ENCODE results near the gene LARP4B.

- TF ChIP-seq CTCF (IDR thresholded peaks at IDR 0.05), result no peak
- no peak for TF ChIP-seq RXRA (IDR thresholded peaks at IDR 0.05; ENCODE audit: borderline replicate concordance, low read depth)
- no peak for TF ChIP-seq SMC3 (IDR thresholded peaks at IDR 0.05; ENCODE audit: low read depth, low read length)
- no peak for TF ChIP-seq FOXM1 (IDR thresholded peaks at IDR 0.05; ENCODE audit: low read depth)
- TF ChIP-seq EP300 (IDR thresholded peaks at IDR 0.05; ENCODE audit: borderline replicate concordance in 1 of 2, low read depth in 1 of 2, low read length in 1 of 2), result no peak
- no peak for TF ChIP-seq EZH2phosphoT487 (IDR thresholded peaks at IDR 0.05; ENCODE audit: borderline replicate concordance, low read depth)
Measured at GRCh38 chr10:924524-924859, 7.0 kb downstream of the LARP4B start.
